ENCODE data around the gene TMEM89. TPM values are rescaled to one million over a fixed set of nuclear protein-coding genes. Genes with fewer than 3 reads are reported as not detected.

Gene TMEM89
- total and polyA plus RNA-seq, 2 of the 13 experiments (the other 11 are each of a cell fraction or from before 2014, with no cell fraction given): 0.31 to 0.59 TPM

DNA sequence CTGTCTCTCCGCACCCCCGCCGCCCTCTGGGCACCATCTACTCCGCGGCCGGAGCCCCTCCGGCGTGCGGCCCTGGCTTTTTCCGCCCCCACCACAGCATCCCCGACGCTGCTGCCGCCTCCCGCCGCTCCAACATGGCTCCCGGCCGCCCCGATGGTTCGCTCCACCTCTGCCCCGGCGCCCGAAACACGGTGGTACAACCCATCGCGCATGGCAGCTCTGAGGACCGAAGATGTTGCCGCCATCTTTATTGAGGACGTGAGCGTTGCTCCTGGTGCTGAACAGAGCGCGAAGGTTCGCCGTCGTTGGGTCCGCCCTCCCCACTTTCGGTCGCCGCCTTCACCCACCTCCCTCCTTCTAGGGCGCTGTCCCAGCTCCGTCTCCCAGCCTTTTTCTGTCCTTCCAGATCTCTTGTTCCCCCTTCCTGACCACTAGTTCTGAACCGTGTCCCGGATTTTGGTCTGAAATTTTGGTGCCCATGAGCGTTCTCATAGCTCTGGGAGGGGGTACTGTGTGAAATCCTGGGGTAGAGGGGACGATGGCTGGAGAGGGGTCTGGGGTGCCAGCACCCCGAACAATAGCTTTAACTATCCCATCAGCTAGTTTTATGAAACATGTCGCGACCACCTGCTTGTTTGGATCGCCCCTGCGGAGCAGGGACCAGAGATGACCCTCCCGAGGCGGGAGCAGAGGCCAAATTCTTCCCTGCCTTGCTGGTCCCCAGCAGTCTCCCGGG lies 41.4 kb upstream of the TMEM89 start, which contains the start of gene CELSR3 (continued):
- TF ChIP-seq ZNF337 (CRISPR knock-in tag; IDR thresholded peaks at IDR 0.05; ENCODE audit: borderline replicate concordance, low read depth): peak; percentile 72; the same call in 1 of the 2 replicates
- TF ChIP-seq, protein P1, sequence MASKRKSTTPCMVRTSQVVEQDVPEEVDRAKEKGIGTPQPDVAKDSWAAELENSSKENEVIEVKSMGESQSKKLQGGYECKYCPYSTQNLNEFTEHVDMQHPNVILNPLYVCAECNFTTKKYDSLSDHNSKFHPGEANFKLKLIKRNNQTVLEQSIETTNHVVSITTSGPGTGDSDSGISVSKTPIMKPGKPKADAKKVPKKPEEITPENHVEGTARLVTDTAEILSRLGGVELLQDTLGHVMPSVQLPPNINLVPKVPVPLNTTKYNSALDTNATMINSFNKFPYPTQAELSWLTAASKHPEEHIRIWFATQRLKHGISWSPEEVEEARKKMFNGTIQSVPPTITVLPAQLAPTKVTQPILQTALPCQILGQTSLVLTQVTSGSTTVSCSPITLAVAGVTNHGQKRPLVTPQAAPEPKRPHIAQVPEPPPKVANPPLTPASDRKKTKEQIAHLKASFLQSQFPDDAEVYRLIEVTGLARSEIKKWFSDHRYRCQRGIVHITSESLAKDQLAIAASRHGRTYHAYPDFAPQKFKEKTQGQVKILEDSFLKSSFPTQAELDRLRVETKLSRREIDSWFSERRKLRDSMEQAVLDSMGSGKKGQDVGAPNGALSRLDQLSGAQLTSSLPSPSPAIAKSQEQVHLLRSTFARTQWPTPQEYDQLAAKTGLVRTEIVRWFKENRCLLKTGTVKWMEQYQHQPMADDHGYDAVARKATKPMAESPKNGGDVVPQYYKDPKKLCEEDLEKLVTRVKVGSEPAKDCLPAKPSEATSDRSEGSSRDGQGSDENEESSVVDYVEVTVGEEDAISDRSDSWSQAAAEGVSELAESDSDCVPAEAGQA (IDR thresholded peaks at IDR 0.05; ENCODE audit: low read depth): peak; percentile 77
- TF ChIP-seq, protein P1 (CRISPR knock-in tag; IDR thresholded peaks at IDR 0.05; ENCODE audit: borderline replicate concordance): no peak
- no peak for TF ChIP-seq ZNF468 (CRISPR knock-in tag; IDR thresholded peaks at IDR 0.05)
- TF ChIP-seq MIER3 (CRISPR knock-in tag; IDR thresholded peaks at IDR 0.05; ENCODE audit: borderline replicate concordance): no peak; the same call in 1 of the 2 replicates
- no peak for TF ChIP-seq HES4 (CRISPR knock-in tag; IDR thresholded peaks at IDR 0.05; ENCODE audit: borderline replicate concordance)
- TF ChIP-seq ZNF768 (CRISPR knock-in tag; IDR thresholded peaks at IDR 0.05): no peak; the same call in 1 of the 2 replicates
- no peak for TF ChIP-seq NFE2 (CRISPR knock-in tag; IDR thresholded peaks at IDR 0.05)
- no peak for TF ChIP-seq ZNF296 (CRISPR knock-in tag; conservative IDR thresholded peaks at IDR 0.05)
- TF ChIP-seq ZNF878 (CRISPR knock-in tag; IDR thresholded peaks at IDR 0.05): no peak
- TF ChIP-seq, protein P2, sequence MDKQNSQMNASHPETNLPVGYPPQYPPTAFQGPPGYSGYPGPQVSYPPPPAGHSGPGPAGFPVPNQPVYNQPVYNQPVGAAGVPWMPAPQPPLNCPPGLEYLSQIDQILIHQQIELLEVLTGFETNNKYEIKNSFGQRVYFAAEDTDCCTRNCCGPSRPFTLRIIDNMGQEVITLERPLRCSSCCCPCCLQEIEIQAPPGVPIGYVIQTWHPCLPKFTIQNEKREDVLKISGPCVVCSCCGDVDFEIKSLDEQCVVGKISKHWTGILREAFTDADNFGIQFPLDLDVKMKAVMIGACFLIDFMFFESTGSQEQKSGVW (CRISPR knock-in tag; IDR thresholded peaks at IDR 0.05; ENCODE audit: borderline replicate concordance): no peak
- no peak for TF ChIP-seq CREM (IDR thresholded peaks at IDR 0.05)
- TF ChIP-seq CREM (CRISPR knock-in tag; IDR thresholded peaks at IDR 0.05): no peak
- TF ChIP-seq, protein P3, sequence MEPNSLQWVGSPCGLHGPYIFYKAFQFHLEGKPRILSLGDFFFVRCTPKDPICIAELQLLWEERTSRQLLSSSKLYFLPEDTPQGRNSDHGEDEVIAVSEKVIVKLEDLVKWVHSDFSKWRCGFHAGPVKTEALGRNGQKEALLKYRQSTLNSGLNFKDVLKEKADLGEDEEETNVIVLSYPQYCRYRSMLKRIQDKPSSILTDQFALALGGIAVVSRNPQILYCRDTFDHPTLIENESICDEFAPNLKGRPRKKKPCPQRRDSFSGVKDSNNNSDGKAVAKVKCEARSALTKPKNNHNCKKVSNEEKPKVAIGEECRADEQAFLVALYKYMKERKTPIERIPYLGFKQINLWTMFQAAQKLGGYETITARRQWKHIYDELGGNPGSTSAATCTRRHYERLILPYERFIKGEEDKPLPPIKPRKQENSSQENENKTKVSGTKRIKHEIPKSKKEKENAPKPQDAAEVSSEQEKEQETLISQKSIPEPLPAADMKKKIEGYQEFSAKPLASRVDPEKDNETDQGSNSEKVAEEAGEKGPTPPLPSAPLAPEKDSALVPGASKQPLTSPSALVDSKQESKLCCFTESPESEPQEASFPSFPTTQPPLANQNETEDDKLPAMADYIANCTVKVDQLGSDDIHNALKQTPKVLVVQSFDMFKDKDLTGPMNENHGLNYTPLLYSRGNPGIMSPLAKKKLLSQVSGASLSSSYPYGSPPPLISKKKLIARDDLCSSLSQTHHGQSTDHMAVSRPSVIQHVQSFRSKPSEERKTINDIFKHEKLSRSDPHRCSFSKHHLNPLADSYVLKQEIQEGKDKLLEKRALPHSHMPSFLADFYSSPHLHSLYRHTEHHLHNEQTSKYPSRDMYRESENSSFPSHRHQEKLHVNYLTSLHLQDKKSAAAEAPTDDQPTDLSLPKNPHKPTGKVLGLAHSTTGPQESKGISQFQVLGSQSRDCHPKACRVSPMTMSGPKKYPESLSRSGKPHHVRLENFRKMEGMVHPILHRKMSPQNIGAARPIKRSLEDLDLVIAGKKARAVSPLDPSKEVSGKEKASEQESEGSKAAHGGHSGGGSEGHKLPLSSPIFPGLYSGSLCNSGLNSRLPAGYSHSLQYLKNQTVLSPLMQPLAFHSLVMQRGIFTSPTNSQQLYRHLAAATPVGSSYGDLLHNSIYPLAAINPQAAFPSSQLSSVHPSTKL (CRISPR knock-in tag; IDR thresholded peaks at IDR 0.05): no peak
- TF ChIP-seq ZBTB38 (CRISPR knock-in tag; IDR thresholded peaks at IDR 0.05): peak; percentile 24; the same call in 1 of the 2 replicates
- no peak for TF ChIP-seq FOXC1 (CRISPR knock-in tag; IDR thresholded peaks at IDR 0.05; ENCODE audit: borderline replicate concordance)
- no peak for TF ChIP-seq ATF1 (CRISPR knock-in tag; IDR thresholded peaks at IDR 0.05)
- TF ChIP-seq, protein P4, sequence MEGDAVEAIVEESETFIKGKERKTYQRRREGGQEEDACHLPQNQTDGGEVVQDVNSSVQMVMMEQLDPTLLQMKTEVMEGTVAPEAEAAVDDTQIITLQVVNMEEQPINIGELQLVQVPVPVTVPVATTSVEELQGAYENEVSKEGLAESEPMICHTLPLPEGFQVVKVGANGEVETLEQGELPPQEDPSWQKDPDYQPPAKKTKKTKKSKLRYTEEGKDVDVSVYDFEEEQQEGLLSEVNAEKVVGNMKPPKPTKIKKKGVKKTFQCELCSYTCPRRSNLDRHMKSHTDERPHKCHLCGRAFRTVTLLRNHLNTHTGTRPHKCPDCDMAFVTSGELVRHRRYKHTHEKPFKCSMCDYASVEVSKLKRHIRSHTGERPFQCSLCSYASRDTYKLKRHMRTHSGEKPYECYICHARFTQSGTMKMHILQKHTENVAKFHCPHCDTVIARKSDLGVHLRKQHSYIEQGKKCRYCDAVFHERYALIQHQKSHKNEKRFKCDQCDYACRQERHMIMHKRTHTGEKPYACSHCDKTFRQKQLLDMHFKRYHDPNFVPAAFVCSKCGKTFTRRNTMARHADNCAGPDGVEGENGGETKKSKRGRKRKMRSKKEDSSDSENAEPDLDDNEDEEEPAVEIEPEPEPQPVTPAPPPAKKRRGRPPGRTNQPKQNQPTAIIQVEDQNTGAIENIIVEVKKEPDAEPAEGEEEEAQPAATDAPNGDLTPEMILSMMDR (CRISPR knock-in tag; IDR thresholded peaks at IDR 0.05): no peak
